Upper lobe of left lung (tissue), 4 donors: ENCODE measurements around the gene STAT5A.

Source experiments
- CTCF ChIP-seq, 6 experiments: fragments of 450-650 bp in 4 of 6; fragments of 200-600 bp in 2 of 6; sonication (generic) in 2 of 6; IDR thresholded peaks; one replicate each; pipeline ENCODE4 v1.5.1; 2016 to 2019; ENCODE audit warnings: antibody characterized with exemption in 6 of 6
- EP300 ChIP-seq, 4 donors: sonication (generic); formaldehyde crosslinking; IDR thresholded peaks; one replicate each; pipeline ENCODE4 v1.5.1; 2017; ENCODE audit warnings: antibody characterized with exemption in 4 of 4, control low read depth in 2 of 4
- POLR2A ChIP-seq, 4 donors: fragments of 450-650 bp; IDR thresholded peaks; one replicate each; pipeline ENCODE4 v1.5.1; 2016 to 2017; ENCODE audit warnings: antibody characterized with exemption in 4 of 4, mild to moderate bottlenecking in 2 of 4

GRCh38 chr17:42274812-42275526 lies 13.3 kb upstream of the STAT5A start:
- TF ChIP-seq EP300 (IDR thresholded peaks at IDR 0.05), result no peak
- TF ChIP-seq POLR2A (IDR thresholded peaks at IDR 0.05), result no peak
- TF ChIP-seq CTCF (IDR thresholded peaks at IDR 0.05), result no peak
